ENCODE measurements around the gene CABYR.

The CABYR gene

GRCh38 chr18:24138789-24139616 is at the start of gene CABYR:
Gene CABYR (plus strand): TSS chr18:24139062. CDS start chr18:24143115, 4,053 bp downstream.
- Histone ChIP-seq H3K36me3 (no peaks in the 10 kb centered on the region), H3K27me3 (no peaks in the 10 kb centered on the region), H3K4me3 (peak within 1 kb of the TSS; percentile 59 to 76), H3K4me1 (peaks cover 0 to 17% (median 3%) of the 10 kb centered on the region in 4 donors), H3K27ac (peak within 1 kb of the TSS; percentile 69 to 71), H3K9me3 (no peaks in the 10 kb centered on the region)
- peak; percentile 71 to 87 for DNase-seq
- intact Hi-C loops (cut with DNase I; ENCODE audit: low total_unique reads): no loop called here
- no peak for TF ChIP-seq CTCF (IDR thresholded peaks at IDR 0.05)

GRCh38 chr18:24089076-24089475 is 49.8 kb upstream of the CABYR start:
- Histone ChIP-seq H3K9me3 (no peaks in the 10 kb centered on the region), H3K4me1 (peaks cover 0 to 5% (median 0%) of the 10 kb centered on the region in 4 donors), H3K27ac (no peak overlapping the region), H3K4me3 (no peak overlapping the region), H3K27me3 (no peaks in the 10 kb centered on the region), H3K36me3 (peaks cover 0 to 18% (median 0%) of the 10 kb centered on the region in 3 donors)
- intact Hi-C loops (cut with DNase I; ENCODE audit: low total_unique reads): loop anchor here (10.0 kb wide), 1 partner anchor 64 kb away; no protein-coding TSS in a partner anchor
- TF ChIP-seq CTCF (IDR thresholded peaks at IDR 0.05): no peak
- no peak for DNase-seq

DNA sequence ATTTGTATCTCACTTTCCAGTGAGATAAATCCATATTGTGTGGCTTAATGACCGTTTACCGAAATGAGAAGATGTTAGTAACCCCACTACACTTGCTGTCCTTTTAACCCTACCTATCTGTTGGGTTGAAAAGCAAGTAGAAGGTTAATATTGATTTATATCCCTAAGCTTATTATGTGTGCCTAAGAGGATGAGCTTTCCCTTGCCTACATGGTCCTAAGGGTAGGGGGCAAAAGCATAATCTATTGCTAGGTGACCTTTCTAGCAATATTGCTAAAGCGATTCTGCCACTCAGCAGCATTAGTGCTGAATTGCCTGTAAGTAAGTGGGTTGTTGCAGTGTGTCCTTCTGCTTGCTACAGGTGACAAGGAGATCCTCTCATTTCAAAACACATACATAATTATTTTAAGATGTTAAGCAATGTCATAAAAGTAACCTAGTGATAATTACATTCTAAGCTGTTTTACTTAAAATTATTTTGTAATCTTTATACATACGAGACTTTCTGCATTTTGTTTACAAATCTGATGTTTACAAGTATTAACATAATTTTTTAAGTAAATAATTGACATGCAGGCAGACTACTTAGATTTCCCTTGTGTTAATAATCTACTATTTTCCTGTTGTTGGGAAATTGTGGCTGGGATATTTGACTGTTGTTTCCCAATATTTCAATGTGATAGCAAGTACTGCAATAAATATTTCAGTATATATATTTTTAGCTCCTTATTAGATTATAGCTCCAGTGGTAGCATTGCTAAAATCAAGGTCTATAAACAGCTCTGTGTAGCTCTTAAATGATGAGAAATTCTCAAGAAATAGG is 49.1 kb upstream of the CABYR start:
- peaks cover 0 to 11% (median 0%) of the 10 kb centered on the region in 3 donors for H3K36me3 ChIP-seq
- no peak overlapping the region for H3K27ac ChIP-seq
- H3K27me3 ChIP-seq: no peaks in the 10 kb centered on the region
- intact Hi-C loops (cut with DNase I; ENCODE audit: low total_unique reads): loop anchor here (10.0 kb wide), 1 partner anchor 65 kb away; no protein-coding TSS in a partner anchor
- peaks cover 0 to 5% (median 0%) of the 10 kb centered on the region in 4 donors for H3K4me1 ChIP-seq
- DNase-seq: no peak
- TF ChIP-seq CTCF (IDR thresholded peaks at IDR 0.05): no peak
- no peaks in the 10 kb centered on the region for H3K9me3 ChIP-seq
- no peak overlapping the region for H3K4me3 ChIP-seq

GRCh38 chr18:24090876-24091275 is 48.0 kb upstream of the CABYR start:
- Histone ChIP-seq H3K36me3 (peaks cover 0 to 9% (median 0%) of the 10 kb centered on the region in 3 donors), H3K27me3 (no peaks in the 10 kb centered on the region), H3K27ac (no peak overlapping the region), H3K9me3 (no peaks in the 10 kb centered on the region), H3K4me3 (no peak overlapping the region), H3K4me1 (peaks cover 0 to 5% (median 0%) of the 10 kb centered on the region in 4 donors)
- intact Hi-C loops (cut with DNase I; ENCODE audit: low total_unique reads): no loop called here
- no peak for DNase-seq
- TF ChIP-seq CTCF (IDR thresholded peaks at IDR 0.05): no peak

DNA sequence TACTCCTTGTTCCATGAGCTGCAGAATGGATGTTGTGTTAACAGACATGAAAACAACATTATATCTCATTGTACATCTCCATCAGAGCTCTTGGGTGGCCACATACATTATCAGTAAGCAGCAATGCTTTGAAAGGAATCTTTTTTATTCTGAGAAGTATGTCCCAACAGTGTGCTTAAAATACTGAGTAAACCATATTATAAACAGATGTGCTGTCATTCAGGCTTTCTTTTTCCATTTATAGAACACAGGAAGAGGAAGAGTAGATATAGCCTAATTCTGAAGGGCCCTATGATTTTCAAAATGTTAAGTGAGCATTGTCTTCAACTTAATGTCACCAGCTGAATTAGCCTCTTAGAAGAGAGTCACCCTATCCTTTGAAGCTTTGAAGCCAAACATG is 44.3 kb upstream of the CABYR start:
- peaks cover 0 to 6% (median 0%) of the 10 kb centered on the region in 3 donors for H3K9me3 ChIP-seq
- H3K4me3 ChIP-seq: no peak overlapping the region
- H3K27me3 ChIP-seq: no peaks in the 10 kb centered on the region
- intact Hi-C loops (cut with DNase I; ENCODE audit: low total_unique reads): no loop called here
- TF ChIP-seq CTCF (IDR thresholded peaks at IDR 0.05): no peak
- H3K27ac ChIP-seq: no peak overlapping the region
- H3K36me3 ChIP-seq: peaks cover 0 to 6% (median 6%) of the 10 kb centered on the region in 3 donors
- no peak for DNase-seq
- H3K4me1 ChIP-seq: no peaks in the 10 kb centered on the region

Data from tibial artery (tissue), 4 donors.